HG03108 (cell line): Measurements from ENCODE around the gene TCEA3.

Source experiments
- ATAC-seq: cut with Tn5 transposase; IDR thresholded peaks from one replicate; pipeline ENCODE4 v1.9.1; 2021; ENCODE audit warnings: moderate library complexity; ENCODE audit not compliant: unreplicated experiment

Gene TCEA3

DNA sequence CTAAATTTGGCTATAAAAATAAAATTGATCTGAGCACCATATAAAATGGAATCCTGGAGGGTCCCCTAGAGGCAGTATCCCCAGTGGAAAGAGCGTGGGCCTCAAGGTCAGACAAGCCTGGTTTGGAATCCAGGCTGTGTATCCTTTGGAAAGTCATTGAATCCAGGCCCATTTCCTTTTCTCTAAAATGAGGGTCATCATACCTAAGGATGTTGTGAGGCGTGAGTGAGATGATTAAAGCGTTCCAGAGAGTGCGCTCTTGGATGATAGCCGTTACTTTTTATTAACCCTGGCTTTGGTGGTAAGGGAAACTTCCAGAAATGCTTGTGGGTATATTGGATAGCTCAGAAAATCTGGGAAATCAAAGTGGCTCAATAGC, 54.2 kb downstream of the TCEA3 start:
- no peak for ATAC-seq

DNA sequence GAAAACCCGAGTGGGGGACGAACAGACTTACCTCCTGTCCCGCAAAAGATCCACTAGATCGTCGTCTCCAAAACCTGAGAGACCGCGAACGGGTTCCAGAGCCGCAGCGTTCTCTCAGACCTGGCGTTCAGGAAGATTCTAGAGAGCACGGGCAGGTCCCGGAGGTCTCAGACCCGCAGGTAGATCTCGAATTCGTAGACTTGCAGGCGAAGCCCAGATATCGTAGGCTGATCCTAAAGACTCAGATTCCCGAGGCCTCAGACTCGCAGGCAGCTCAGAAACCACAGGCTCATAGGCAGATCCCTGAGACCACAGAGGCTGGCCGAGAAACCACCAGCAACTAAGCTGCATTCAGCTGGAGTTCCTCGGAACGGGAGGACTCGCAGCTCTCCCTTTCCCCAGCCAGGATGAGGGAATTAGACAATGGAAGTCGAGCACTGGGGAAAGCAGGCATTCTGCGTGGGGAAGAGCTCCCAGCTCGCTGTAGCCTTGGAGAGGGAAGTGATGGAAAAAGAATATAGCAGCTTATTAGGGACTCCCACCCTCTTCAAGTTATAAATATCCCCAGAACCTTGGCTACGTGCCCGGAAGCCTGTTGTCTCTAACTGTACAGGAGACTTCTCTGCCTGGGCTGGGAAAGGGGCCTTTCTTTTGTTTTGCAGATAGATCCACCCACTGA, 55.1 kb downstream of the TCEA3 start, which contains the start of gene ZNF436:
TSS of gene ZNF436 (minus strand) at position 502 of the 679 bp plus-strand sequence. CDS start 1,831 bp downstream, outside the sequence.
- ATAC-seq, result no peak

DNA sequence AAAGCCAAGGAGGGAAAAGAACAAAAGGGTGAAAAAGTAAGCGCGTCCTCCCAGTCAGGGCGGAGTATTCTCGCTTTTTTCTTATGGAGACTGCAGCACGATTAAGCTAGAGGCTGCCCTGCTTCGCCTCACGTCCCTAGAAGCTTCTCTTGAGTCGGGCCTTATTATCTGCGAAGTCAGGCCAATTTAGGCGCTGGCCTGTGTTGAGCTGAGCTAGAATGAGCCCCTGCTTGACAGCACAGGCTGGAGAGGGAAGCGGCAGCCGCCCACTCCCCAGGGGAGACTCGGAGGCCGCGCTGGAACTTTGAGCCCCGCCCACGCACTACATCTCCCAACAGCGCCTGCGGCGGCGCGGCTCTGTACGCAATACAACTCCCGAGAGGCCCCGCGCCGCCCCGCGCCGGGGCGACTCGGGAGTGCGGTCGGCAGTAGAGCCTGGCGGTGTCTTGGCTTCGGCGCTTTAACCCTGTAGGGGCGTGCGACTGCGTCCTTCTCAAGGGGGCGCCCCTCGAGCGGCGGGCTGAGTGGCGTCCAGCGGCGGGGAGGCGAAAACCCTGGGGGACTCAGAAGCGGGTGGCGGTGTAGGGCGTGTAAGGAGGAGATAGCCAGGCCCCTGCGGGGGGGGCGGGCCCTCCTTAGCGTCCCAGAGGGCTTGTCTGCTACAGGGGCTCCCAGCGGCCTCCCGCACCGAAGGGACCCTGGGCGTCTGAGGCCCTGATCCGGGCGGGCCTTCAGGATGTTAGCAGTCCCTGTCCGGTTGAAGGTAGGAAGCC, 55.8 kb downstream of the TCEA3 start:
- peak; percentile 71 for ATAC-seq

DNA sequence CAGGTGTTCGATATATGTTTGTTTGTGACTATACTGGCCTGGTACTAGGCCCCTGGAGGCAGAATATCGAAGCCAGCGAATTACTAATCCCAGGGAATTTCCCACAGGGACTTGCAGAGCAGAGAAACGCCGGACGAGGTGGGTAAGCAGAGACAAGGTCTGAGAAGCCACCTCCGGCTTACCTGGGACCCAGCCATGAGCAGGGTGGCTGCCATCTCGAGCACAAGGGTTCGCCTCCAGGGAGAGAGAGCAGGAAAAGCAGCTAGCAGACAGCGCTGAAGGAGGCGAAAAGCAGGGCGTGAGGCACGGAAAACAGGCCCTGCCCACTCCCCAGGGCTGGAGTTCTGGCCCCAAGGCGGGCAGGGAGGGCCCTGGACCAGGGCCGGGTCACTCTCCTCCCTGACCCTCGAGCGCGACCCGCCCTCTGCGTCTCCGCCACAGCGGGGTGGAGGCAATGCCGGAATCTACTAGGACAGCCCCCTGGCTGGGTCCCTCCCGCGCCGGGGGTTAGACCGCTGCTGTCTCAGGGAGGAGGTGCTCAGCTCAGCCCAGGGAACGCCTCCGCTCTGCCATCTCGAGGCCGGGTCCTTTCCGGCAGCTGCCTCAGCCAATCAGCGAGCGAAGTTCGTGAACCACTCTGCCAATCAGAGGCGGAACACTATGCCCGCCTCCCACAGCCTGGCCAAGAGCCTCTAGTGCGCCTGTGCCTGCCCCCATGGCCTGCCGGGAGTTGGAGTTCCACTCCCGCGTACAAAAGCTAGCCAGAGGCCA, 56.6 kb downstream of the TCEA3 start:
- peak; percentile 79 for ATAC-seq

DNA sequence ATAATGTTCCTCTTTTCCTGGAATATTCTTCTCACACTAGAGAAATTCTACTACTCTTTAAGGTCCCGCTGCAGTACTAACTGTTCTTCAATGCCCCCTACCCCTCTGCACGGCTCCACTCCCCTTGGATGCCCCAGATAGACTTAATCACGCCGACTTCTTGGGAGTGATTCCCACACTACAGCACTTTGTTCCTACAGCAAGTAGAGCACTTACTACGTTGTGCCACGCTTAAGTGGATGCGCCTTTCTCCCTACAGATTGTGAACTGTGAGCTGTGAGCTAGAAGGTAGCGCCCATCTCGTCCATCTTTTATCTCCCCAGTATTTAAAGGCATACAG, 57.1 kb downstream of the TCEA3 start:
- no peak for ATAC-seq

DNA sequence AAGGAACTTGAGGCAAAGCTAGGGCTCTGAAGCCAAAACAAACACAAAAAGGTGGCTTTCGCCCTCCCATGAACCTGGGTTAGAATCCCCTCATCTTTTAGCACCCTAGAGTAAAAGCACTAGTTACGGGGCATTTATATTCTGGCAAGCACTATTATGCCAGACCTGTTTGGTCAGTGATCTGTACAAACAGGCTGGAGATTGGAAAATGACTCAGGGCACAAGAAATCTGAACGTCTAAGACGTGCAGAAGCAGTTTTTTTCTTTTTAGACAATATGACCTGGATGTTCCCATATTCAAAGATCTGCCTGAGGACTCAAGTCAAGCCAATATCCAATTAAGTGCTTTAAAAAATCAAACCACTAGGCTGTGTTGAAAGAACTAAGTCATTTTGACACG, 58.0 kb downstream of the TCEA3 start:
- no peak for ATAC-seq

DNA sequence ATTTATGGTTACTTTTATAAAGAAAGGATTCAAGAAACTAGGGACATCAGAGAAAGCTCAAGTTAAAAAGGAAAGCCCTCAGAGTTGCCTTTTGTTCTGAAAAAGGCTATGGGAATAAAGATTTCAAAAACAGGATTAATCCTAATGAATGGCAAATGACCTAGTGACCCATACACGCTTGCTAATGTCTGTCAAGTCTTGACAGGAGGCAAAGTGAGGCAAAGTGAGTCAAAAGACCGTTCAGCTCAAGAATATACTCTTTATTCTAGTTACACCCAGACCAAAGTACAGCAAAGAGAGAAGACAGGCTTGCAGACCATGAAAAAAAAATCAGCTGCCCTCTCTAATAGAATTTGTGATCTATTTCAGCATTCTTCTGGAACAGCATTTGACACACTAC, 58.4 kb downstream of the TCEA3 start:
- no peak for ATAC-seq

DNA sequence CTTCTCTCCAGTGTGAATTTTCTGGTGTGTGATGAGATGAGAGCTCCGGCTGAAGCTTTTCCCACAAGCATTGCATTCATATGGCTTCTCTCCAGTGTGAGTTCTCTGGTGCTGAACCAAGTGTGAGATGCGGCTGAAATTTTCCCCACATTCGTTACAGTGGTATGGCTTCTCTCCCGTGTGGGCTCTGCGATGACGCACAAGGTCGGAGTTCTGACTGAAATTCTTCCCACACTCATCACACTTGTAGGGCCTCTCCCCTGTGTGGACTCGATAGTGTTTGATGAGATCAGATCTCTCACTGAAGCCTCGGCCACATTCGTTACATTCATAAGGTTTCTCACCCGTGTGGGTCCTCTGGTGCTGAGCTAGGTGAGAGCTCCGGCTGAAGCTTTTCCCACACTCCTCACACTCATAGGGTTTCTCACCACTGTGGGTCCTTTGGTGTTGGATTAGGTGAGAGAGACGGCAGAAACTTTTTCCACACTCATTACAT, 62.3 kb downstream of the TCEA3 start:
- ATAC-seq, result no peak

DNA sequence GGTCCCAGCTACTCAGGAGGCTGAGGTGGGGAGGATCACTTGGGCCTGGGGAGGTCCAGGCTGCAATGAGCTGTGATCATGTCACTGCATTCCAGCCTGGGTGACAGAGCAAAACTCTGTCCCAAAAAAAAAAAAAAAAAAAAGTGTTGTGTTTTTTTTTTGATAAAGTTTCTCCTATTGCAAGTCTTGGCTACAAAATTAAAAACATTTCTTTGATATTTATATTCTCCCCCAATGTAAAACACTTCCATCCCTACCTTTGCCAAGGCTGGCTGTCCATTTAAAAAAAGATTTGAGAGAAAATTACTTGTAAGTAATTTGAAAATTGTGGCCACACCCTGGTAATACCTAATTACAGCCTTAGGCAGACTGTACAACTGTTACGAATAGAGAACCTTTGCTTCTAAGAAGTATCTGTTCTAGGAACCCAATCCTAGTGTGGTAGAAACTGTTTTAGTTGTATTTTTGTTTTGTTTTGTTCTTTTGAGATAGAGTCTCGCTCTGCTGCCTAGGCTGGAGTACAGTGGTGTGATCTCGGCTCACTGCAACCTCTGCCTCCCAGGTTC, 66.2 kb downstream of the TCEA3 start:
- no peak for ATAC-seq

DNA sequence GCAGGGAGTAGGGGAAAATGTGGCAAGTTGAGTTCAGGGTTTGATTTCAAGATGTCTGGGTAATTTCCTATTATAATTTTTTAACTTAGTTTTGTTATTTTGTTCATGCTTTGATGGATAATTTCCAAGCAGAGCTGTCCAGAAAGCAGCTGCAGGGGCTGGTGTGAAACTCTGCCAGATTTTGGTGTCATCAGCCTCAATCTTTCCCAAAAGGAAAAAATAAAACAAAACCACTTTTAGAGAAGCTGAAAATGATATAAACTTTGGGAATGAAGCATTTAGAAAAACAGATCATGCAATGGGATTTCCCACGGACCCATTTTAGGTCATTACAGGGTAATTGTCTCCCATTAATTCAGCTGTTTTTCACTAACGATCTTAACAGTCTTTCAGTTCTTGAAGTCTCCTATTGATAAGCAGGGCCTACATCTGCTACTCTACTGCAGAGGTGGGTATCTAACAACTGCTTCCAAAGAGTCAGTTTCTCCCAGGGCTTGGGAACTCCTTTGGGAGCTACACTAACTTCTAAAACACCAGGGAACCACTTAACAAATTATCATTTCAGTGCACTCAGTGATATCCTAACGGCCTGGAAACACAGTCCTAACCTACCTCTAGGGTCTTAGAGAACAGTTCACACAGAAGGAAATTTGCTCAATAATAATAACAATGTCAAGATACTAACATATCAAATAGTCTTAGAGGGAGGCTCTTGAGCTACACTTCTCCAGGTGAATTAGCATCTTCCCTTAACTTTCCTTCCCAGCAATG, 67.2 kb downstream of the TCEA3 start:
- ATAC-seq, result no peak

DNA sequence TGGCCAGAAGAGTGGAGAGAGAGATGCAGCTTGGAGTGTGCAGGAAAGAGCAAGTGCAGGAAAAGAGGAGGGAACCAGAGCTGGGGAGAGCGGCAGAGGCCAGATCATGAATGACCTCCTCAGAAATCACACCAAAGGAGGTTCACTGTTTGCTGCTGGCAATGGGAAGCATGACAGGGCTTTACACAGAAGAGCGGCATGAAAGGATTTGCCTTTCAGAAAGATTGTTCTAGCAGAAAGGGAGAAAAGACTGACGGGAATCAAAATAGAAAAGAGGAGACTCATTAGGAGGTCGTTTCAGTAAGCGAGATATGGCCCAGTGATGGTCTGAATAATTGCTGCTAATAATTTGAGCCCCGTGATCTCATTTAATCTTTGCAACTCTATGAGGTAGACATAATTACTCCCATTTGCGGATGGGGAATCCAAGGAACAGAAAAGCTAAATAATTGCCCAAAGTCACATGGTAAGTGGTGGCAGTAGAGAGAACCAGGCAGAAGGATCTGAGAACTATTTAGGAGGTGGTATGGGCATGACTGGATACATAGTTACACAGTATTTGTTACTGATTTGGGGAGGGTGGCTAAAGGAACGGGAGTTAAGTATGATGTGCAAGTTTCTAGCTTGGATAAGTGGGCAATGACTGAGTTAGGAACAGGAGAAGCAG, 67.9 kb downstream of the TCEA3 start:
- ATAC-seq, result no peak

DNA sequence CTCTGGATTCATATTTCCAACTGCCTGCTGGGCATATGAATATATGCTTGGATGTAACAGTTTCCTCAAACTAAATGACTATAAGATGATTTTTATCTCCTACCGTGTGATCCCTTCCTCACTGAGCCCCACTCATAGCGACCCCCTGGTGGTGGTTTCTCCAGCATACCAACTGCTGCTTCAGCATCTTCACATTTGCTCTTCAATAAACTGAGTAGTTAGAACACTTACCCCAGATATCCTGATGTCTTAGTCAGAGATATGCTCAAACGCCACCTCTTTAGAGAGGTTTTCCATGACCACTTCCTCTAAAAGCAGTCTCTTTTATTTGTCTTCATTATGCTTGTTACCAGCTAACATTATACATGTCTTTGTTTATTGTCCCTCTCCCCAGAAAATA, 70.3 kb downstream of the TCEA3 start:
- no peak for ATAC-seq

DNA sequence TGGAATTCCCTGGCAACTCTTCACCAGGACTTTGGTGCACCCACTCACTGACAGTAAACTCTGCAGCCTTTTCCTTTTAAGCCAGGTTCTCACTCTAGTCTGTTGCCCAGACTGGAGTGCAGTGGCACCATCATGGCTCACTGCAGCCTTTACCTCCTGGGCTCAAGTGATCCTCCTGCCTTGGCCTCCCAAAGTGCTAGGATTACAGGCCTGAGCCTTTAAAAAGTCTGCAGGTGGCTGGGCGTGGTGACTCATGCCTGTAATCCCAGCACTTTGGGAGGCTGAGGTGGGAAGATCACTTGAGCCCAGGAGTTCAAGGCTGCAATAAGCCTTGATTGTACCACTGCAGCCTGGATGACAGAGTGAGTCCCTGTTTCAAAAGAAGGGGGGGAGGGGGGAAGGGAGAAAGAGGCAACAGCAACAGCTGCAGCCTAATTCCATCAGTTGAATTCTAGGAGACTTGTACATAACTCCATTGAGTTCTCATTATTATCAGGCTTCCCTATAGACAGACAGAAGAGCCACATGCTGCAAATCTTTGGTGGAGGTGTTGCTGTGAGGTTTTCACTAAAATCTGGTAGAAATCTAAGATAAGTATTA, 72.4 kb downstream of the TCEA3 start:
- no peak for ATAC-seq

DNA sequence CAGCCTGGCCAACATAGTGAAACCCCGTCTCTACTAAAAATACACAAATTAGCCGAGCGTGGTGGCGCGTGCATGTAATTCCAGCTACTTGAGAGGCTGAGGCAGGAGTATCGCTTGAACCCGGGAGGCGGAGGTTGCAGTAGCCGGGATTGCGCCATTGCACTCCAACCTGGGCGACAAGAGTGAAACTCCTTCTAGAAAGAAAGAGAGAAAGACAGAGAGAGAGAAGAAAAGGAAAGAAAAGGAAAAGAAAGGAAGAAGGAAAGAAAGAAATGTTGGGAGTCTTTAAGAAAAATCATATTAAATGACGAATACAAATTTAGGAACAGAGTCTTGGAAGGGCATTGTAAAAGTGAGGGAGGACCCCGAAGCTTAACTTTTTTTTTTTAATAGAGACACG, 78.6 kb downstream of the TCEA3 start:
- ATAC-seq, result no peak

DNA sequence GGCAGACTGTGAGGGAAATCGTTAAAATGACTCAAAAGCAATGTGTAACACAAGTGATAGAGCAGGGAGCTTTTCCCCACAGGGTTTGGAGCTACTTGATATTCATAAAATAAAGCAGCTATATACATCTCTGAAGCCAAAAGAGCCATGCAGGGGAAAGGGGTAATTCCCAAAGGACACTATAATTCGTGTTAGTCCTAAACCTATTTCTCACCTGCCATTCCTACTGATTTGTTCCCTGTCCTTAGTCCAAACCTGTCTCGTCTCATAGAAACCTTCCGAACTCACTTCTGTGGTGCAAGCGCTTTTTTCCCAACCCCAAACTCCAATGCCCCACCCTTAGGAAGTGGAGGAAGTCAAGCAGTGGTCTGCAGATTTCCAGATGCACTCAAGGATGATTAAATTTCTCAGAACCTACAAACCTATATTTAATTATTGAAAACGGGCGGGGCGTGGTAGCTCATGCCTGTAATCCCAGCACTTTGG, 79.5 kb downstream of the TCEA3 start:
- ATAC-seq, result no peak

DNA sequence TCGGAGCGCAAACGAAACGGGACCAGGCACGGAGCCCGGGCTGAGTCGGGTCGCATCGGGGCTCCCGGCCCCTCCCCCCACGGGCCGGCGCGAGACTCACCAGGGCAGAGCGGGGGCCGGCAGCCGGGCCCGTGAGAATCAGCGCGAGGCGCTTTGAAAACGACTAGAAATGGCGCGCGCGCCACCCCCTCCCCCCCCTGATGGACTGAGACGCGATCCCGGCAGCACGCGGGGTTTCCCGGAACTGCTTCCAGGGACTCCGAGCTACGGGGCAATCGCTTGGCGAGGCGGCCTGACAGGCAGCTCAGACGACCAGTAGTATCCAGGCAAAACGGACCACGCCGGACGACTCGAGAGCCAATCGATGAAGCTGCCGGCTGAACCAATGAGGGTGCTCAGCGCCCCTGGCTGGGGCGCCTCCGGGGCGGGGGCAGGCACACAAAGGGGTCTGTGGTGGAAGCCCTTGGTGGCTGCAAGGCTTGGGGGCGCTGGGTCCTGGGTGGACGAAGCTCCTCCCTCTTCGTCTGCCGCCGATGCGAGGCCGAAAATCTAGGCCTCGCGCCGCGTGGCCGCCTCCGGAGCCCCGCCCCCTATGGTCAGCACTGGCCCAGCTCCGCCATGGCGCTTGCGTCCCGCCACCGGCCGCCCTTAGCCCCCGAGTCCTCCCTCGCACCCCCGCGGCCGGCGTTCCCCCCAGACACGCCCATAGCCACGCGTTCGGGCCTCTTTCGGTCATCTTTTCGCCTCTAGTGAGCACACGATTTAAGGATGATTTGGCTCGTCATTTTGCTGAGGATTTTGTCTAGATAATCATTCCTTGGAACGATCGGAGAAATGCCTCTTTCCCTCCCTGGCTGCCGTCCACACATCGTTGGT, 80.2 kb downstream of the TCEA3 start, which contains the start of gene HNRNPR:
TSS of gene HNRNPR (minus strand) at position 174 of the 876 bp plus-strand sequence. CDS start 3,276 bp downstream, outside the sequence.
- peak; percentile 91 for ATAC-seq

DNA sequence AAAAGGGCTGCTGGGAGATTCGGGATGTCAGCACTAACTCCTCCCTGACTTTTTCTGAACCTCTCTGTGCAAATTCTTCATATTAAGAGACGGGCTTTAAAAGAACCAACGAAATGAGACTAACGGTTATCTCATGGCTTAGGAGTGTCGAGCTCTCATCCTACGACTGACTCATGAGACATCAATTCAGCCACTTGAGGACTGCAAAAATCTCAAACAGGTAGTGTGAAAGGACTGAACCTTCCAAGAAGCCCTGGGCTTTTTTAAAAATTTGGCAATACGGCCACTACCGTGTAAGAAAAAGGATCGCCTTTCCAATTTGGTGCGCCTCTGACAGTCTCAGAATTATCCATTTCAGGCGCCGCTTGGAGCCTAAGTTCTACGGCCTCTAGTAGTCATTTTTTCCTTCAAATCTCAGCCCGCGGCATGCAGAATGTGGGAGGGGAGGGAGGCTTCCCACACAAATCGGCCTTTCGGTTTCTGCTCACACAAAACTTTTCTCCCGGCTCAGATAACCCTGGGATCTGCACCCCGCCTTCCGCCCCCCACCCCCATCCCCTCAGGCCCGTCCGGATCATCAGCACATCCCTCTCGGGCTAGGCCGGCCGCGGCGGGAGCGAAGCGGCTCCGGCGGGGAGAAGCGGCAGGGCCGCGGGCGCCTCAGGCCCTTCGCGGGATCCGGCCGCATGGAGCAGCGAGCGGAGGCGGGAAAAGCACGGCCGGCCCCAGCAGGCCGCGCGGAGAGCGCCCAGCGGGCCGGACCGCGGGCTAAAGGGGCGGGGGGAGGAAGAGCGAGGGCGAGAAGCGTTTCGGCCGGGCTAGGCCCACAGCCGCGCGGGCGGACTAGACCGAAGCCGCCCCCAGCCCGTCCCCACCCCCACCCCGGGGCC, 81.1 kb downstream of the TCEA3 start:
- ATAC-seq, result no peak
